Posterior vena cava (tissue), 2 donors: ENCODE data around the gene KIAA1210. TPM values are rescaled to one million over a fixed set of nuclear protein-coding genes. Genes with fewer than 3 reads are reported as not detected.

Source experiments
- DNase-seq: peaks from one replicate; pipeline ENCODE4 v3.0.0-alpha.2; 2020; ENCODE audit warnings: low spot score
- intact Hi-C, 2 donors: fragments of 100-400 bp; cut with DNase I; formaldehyde crosslinking; loops; one replicate each; pipeline versions ENCODE4 v1.14.1 to v1.14.2; 2022 to 2023
- total RNA-seq, 2 donors: library from RNA; stranded (reverse); fragmentation: NEBNext Ultra II Directional; extraction: Animal tissue kit (Norgen Biotek cat#: 25700); gene quantifications; one replicate each; pipeline ENCODE4 v1.2.1, GENCODE V29; 2021
- donor health status: DM: yes; HTN: yes; CAD: no.
- donor health status: DM: yes; HTN: yes; CAD: no.

The KIAA1210 gene
- total RNA-seq, 2 donors from 2014 or later: not detected

GRCh38 chrX:119094819-119095218, 32.8 kb downstream of the KIAA1210 start:
- intact Hi-C loops: no loop called here
- DNase-seq: no peak

- no peak for DNase-seq
- intact Hi-C loops: no loop called here
These were observed 33.4 kb downstream of the KIAA1210 start for GRCh38 chrX:119093991-119094735.

GRCh38 chrX:119090627-119091026, 37.0 kb downstream of the KIAA1210 start:
- intact Hi-C loops: no loop called here
- no peak for DNase-seq

GRCh38 chrX:119089619-119090018, 38.0 kb downstream of the KIAA1210 start:
- intact Hi-C loops: no loop called here
- no peak for DNase-seq

GRCh38 chrX:119087121-119087520, 40.5 kb downstream of the KIAA1210 start:
- intact Hi-C loops: no loop called here

GRCh38 chrX:119084766-119085165, 42.8 kb downstream of the KIAA1210 start:
- intact Hi-C loops: no loop called here
- DNase-seq: no peak

More at GRCh38 chrX:119087121-119087520, 40.5 kb downstream of the KIAA1210 start:
- no peak for DNase-seq

GRCh38 chrX:119082278-119082677, 45.3 kb downstream of the KIAA1210 start:
- intact Hi-C loops: no loop called here

GRCh38 chrX:119075270-119076025, 52.2 kb downstream of the KIAA1210 start:
- no peak for DNase-seq
- intact Hi-C loops: no loop called here

More at GRCh38 chrX:119082278-119082677, 45.3 kb downstream of the KIAA1210 start:
- no peak for DNase-seq

GRCh38 chrX:119073911-119074310, 53.7 kb downstream of the KIAA1210 start:
- DNase-seq: no peak
- intact Hi-C loops: no loop called here

GRCh38 chrX:119073200-119073905, 54.3 kb downstream of the KIAA1210 start:
- no peak for DNase-seq
- intact Hi-C loops: no loop called here

GRCh38 chrX:119072744-119073143, 54.9 kb downstream of the KIAA1210 start, which contains the start of gene CT47C1:
TSS of gene CT47C1 (plus strand) at chrX:119072993. CDS start at chrX:119073226, 233 bp downstream.
- intact Hi-C loops: no loop called here
- DNase-seq: no peak

- intact Hi-C loops: no loop called here
- DNase-seq: no peak
These were observed 56.2 kb downstream of the KIAA1210 start for GRCh38 chrX:119071381-119071780.

GRCh38 chrX:119069762-119070161, 57.9 kb downstream of the KIAA1210 start:
- intact Hi-C loops: loop anchor here in 1 of 2 donors (5.0 kb wide), 1 partner anchor 222 kb away; no protein-coding TSS in a partner anchor

GRCh38 chrX:119069128-119069527, 58.5 kb downstream of the KIAA1210 start:
- DNase-seq: no peak
- intact Hi-C loops: loop anchor here in 1 of 2 donors (5.0 kb wide), 1 partner anchor 222 kb away; no protein-coding TSS in a partner anchor

More at GRCh38 chrX:119069762-119070161, 57.9 kb downstream of the KIAA1210 start:
- no peak for DNase-seq

- no peak for DNase-seq
- intact Hi-C loops: loop anchor here in 1 of 2 donors (5.0 kb wide), 1 partner anchor 220 kb away; no protein-coding TSS in a partner anchor
These were observed 60.4 kb downstream of the KIAA1210 start for GRCh38 chrX:119067023-119067739.

GRCh38 chrX:119063428-119063827, 64.2 kb downstream of the KIAA1210 start:
- no peak for DNase-seq
- intact Hi-C loops: no loop called here

- intact Hi-C loops: no loop called here
- no peak for DNase-seq
These were observed 64.8 kb downstream of the KIAA1210 start for GRCh38 chrX:119062750-119063374.

- no peak for DNase-seq
- intact Hi-C loops: loop anchor here in 1 of 2 donors (2.0 kb wide), 1 partner anchor 23 kb away; no protein-coding TSS in a partner anchor
These were observed 71.9 kb downstream of the KIAA1210 start for GRCh38 chrX:119055687-119056086.
